ENCODE results near the gene CTDP1. TPM values are rescaled to one million over a fixed set of nuclear protein-coding genes. Genes with fewer than 3 reads are reported as not detected.

Gene CTDP1
- total and polyA plus RNA-seq, 9 of the 15 experiments (the other 6 are each of a cell fraction or from before 2014, with no cell fraction given), result 0.07 to 19.2 (median 4.0) TPM

GRCh38 chr18:79723036-79723435 lies 43.4 kb downstream of the CTDP1 start (continued):
- TF ChIP-seq MEF2A (IDR thresholded peaks at IDR 0.05; ENCODE audit: control insufficient read depth, low read depth, low read length) (no peak), TRIM28 (IDR thresholded peaks at IDR 0.05) (no peak)

GRCh38 chr18:79723628-79724027 lies 44.0 kb downstream of the CTDP1 start:
- TF ChIP-seq MTA1 (IDR thresholded peaks at IDR 0.05; ENCODE audit: borderline replicate concordance) (no peak), KAT2B (IDR thresholded peaks at IDR 0.05; ENCODE audit: low read depth, low read length) (no peak), MITF (IDR thresholded peaks at IDR 0.05) (no peak), ZBTB2 (IDR thresholded peaks at IDR 0.05) (no peak), SMARCA5 (IDR thresholded peaks at IDR 0.05) (no peak), GABPA (tag; conservative IDR thresholded peaks at IDR 0.05; ENCODE audit: low read depth) (no peak), HINFP (tag; conservative IDR thresholded peaks at IDR 0.05; ENCODE audit: low read depth) (no peak), SP1 (CRISPR knock-in tag; IDR thresholded peaks at IDR 0.05) (no peak), STAG1 (CRISPR knock-in tag; IDR thresholded peaks at IDR 0.05; ENCODE audit: borderline replicate concordance) (no peak), ZSCAN29 (IDR thresholded peaks at IDR 0.05) (no peak), MBD1 (CRISPR knock-in tag; IDR thresholded peaks at IDR 0.05) (no peak), ARID3A (IDR thresholded peaks at IDR 0.05; ENCODE audit: borderline replicate concordance, low read depth, low read length) (no peak)
- Histone ChIP-seq H3K4me1 (replicated peaks in 1 of 2; ENCODE audit: control insufficient read depth in 2 of 2, insufficient read depth in 2 of 2, low read length in 2 of 2) (no peaks in the 10 kb centered on the region), H3K36me3 (ENCODE audit: control insufficient read depth, insufficient read depth, low read length) (peaks cover 38% of the 10 kb centered on the region; the same call in 2 of the 3 replicates), H3K9me3 (replicated peaks; ENCODE audit: control insufficient read depth, insufficient read depth, low read depth, low read length) (no peaks in the 10 kb centered on the region), H3K27me3 (ENCODE audit: control insufficient read depth in 2 of 2, insufficient read depth in 2 of 2, low read length in 2 of 2) (no peaks in the 10 kb centered on the region), H2AFZ (ENCODE audit: low read depth, low read length) (no peak overlapping the region), H3K9ac (ENCODE audit: insufficient read depth in 1 of 2, low read depth in 2 of 2, low read length in 2 of 2) (no peak overlapping the region), H3K27ac (ENCODE audit: extremely low read depth, low read depth, low read length) (no peak overlapping the region), H3K9me1 (ENCODE audit: control insufficient read depth, insufficient read depth, low read length) (no peaks in the 10 kb centered on the region), H3K4me2 (ENCODE audit: insufficient read depth, low read length) (no peak overlapping the region), H3K4me3 (no peak overlapping the region), H4K20me1 (replicated peaks; ENCODE audit: control insufficient read depth, insufficient read depth, low read length) (no peaks in the 10 kb centered on the region), H3K79me2 (ENCODE audit: control insufficient read depth, insufficient read depth, low read length) (no peaks in the 10 kb centered on the region)
- ChIA-PET POLR2A (no interaction called here), CTCF (ENCODE audit: low intra/inter-chr PET ratio) (no interaction called here)
- WGBS (ENCODE audit: insufficient coverage, low coverage, missing lambda C conversion rate), result 74% methylated on average over 7 of the region's 11 CpGs
- no peak for FAIRE-seq
- no peak for DNase-seq (ENCODE audit: extremely low read depth in 1 of 4, low spot score in 3 of 4)
- no peak for ATAC-seq
- no TSS peak for BruUV-seq (replicated peaks)
- intact Hi-C loops (cut with micrococcal nuclease) (no loop called here), in situ Hi-C loops (cut with MboI) (no loop called here)
